ENCODE measurements around the gene GET3. TPM values are rescaled to one million over a fixed set of nuclear protein-coding genes. Genes with fewer than 3 reads are reported as not detected.

Gene GET3
- total and polyA plus RNA-seq, 2 of the 13 experiments (the other 11 are each of a cell fraction or from before 2014, with no cell fraction given) = 57.7 to 59.4 TPM

DNA sequence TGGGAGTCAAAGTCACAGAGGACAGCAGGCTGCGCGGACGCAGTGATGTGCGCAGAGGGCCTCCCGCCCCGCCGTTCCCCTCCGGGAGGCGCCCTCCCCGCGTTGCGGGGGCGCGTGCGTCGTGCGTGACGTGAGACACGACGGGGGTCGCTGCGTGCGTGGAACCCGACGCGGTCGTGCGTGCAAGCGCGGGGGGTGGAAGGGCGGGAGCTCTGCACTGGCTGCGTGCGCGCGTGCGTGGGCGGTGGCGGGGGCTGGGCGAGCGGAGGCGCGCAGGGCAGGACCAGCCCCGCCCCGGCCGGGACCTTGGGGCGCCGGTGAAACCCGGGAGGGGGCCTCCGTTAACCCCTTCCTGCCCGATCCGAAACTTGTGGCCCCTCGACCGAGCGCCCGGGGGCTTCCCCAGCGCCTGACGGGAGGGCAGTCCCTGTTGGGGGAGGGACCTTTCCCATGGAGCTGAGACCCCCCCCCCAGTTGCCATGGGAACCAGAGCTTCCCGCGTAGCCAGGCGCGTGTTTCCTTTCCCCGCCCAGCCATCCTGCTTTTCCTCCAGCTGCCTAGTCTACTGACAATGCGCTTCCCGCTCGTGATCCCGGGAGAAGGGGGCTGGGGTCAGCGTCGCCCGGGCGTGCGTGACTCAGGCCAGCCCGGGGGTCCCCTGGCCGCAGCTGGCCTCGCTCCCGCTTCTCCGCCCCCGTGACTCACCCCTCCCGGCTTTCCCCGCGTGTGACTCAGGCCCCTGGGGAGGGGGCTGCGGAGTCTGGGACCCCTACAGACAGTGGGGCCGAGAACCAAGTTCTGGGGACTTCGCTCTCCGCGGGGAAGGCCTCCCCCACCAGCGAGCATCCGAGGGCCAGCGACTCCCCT, 45.4 kb downstream of the GET3 start (continued):
- TF ChIP-seq ZNF329 (CRISPR knock-in tag; IDR thresholded peaks at IDR 0.05; ENCODE audit: low read depth) (no peak), RFX5 (IDR thresholded peaks at IDR 0.05; ENCODE audit: low read depth, low read length) (no peak), ZZZ3 (CRISPR knock-in tag; IDR thresholded peaks at IDR 0.05; ENCODE audit: borderline replicate concordance) (no peak), YEATS4 (CRISPR knock-in tag; IDR thresholded peaks at IDR 0.05; ENCODE audit: borderline replicate concordance) (no peak; the same call in 1 of the 2 replicates), SRSF1 (optimal IDR thresholded peaks at IDR 0.05; ENCODE audit: low read depth, low read length) (no peak), ZBTB38 (CRISPR knock-in tag; IDR thresholded peaks at IDR 0.05) (0 out of 2 replicates have a peak, but pooled peaks have one; percentile 53), ZNF543 (CRISPR knock-in tag; IDR thresholded peaks at IDR 0.05) (no peak), ZNF501 (CRISPR knock-in tag; IDR thresholded peaks at IDR 0.05) (0 out of 2 replicates have a peak, but pooled peaks have one; percentile 12), ZNF557 (CRISPR knock-in tag; IDR thresholded peaks at IDR 0.05) (no peak)
- TF ChIP-seq, protein P1, sequence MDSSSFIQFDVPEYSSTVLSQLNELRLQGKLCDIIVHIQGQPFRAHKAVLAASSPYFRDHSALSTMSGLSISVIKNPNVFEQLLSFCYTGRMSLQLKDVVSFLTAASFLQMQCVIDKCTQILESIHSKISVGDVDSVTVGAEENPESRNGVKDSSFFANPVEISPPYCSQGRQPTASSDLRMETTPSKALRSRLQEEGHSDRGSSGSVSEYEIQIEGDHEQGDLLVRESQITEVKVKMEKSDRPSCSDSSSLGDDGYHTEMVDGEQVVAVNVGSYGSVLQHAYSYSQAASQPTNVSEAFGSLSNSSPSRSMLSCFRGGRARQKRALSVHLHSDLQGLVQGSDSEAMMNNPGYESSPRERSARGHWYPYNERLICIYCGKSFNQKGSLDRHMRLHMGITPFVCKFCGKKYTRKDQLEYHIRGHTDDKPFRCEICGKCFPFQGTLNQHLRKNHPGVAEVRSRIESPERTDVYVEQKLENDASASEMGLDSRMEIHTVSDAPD (CRISPR knock-in tag; IDR thresholded peaks at IDR 0.05) = no peak
- TF ChIP-seq, protein P2, sequence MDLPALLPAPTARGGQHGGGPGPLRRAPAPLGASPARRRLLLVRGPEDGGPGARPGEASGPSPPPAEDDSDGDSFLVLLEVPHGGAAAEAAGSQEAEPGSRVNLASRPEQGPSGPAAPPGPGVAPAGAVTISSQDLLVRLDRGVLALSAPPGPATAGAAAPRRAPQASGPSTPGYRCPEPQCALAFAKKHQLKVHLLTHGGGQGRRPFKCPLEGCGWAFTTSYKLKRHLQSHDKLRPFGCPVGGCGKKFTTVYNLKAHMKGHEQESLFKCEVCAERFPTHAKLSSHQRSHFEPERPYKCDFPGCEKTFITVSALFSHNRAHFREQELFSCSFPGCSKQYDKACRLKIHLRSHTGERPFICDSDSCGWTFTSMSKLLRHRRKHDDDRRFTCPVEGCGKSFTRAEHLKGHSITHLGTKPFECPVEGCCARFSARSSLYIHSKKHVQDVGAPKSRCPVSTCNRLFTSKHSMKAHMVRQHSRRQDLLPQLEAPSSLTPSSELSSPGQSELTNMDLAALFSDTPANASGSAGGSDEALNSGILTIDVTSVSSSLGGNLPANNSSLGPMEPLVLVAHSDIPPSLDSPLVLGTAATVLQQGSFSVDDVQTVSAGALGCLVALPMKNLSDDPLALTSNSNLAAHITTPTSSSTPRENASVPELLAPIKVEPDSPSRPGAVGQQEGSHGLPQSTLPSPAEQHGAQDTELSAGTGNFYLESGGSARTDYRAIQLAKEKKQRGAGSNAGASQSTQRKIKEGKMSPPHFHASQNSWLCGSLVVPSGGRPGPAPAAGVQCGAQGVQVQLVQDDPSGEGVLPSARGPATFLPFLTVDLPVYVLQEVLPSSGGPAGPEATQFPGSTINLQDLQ (CRISPR knock-in tag; IDR thresholded peaks at IDR 0.05) = peak; percentile 60; the same call in 1 of the 2 replicates
- TF ChIP-seq, protein P3, sequence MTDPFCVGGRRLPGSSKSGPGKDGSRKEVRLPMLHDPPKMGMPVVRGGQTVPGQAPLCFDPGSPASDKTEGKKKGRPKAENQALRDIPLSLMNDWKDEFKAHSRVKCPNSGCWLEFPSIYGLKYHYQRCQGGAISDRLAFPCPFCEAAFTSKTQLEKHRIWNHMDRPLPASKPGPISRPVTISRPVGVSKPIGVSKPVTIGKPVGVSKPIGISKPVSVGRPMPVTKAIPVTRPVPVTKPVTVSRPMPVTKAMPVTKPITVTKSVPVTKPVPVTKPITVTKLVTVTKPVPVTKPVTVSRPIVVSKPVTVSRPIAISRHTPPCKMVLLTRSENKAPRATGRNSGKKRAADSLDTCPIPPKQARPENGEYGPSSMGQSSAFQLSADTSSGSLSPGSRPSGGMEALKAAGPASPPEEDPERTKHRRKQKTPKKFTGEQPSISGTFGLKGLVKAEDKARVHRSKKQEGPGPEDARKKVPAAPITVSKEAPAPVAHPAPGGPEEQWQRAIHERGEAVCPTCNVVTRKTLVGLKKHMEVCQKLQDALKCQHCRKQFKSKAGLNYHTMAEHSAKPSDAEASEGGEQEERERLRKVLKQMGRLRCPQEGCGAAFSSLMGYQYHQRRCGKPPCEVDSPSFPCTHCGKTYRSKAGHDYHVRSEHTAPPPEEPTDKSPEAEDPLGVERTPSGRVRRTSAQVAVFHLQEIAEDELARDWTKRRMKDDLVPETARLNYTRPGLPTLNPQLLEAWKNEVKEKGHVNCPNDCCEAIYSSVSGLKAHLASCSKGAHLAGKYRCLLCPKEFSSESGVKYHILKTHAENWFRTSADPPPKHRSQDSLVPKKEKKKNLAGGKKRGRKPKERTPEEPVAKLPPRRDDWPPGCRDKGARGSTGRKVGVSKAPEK (CRISPR knock-in tag; IDR thresholded peaks at IDR 0.05; ENCODE audit: borderline replicate concordance) = 0 out of 2 replicates have a peak, but pooled peaks have one; percentile 11
- TF ChIP-seq, protein P4, sequence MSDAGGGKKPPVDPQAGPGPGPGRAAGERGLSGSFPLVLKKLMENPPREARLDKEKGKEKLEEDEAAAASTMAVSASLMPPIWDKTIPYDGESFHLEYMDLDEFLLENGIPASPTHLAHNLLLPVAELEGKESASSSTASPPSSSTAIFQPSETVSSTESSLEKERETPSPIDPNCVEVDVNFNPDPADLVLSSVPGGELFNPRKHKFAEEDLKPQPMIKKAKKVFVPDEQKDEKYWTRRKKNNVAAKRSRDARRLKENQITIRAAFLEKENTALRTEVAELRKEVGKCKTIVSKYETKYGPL (CRISPR knock-in tag; IDR thresholded peaks at IDR 0.05) = no peak
- TF ChIP-seq, protein P5, sequence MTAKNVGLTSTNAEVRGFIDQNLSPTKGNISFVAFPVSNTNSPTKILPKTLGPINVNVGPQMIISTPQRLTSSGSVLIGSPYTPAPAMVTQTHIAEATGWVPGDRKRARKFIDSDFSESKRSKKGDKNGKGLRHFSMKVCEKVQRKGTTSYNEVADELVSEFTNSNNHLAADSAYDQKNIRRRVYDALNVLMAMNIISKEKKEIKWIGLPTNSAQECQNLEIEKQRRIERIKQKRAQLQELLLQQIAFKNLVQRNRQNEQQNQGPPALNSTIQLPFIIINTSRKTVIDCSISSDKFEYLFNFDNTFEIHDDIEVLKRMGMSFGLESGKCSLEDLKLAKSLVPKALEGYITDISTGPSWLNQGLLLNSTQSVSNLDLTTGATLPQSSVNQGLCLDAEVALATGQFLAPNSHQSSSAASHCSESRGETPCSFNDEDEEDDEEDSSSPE (CRISPR knock-in tag; IDR thresholded peaks at IDR 0.05) = peak; percentile 26; the same call in 1 of the 2 replicates
- TF ChIP-seq, protein P6, sequence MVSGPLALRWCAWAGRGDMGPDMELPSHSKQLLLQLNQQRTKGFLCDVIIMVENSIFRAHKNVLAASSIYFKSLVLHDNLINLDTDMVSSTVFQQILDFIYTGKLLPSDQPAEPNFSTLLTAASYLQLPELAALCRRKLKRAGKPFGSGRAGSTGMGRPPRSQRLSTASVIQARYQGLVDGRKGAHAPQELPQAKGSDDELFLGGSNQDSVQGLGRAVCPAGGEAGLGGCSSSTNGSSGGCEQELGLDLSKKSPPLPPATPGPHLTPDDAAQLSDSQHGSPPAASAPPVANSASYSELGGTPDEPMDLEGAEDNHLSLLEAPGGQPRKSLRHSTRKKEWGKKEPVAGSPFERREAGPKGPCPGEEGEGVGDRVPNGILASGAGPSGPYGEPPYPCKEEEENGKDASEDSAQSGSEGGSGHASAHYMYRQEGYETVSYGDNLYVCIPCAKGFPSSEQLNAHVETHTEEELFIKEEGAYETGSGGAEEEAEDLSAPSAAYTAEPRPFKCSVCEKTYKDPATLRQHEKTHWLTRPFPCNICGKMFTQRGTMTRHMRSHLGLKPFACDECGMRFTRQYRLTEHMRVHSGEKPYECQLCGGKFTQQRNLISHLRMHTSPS (CRISPR knock-in tag; IDR thresholded peaks at IDR 0.05; ENCODE audit: low read depth) = no peak
- TF ChIP-seq, protein P7, sequence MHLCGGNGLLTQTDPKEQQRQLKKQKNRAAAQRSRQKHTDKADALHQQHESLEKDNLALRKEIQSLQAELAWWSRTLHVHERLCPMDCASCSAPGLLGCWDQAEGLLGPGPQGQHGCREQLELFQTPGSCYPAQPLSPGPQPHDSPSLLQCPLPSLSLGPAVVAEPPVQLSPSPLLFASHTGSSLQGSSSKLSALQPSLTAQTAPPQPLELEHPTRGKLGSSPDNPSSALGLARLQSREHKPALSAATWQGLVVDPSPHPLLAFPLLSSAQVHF (CRISPR knock-in tag; IDR thresholded peaks at IDR 0.05) = no peak

All from HepG2 (cell line).